Left lung (tissue), 10 donors: ENCODE results near the gene PGF. TPM values are rescaled to one million over a fixed set of nuclear protein-coding genes. Genes with fewer than 3 reads are reported as not detected.
A peak's percentile ranks its signal among the peaks of the same experiment; 100 is the strongest.
"Not testable (repeated sequence)": the region's sequence is repeated elsewhere in the genome, so short reads cannot be mapped to it uniquely, and the experiment has no call there.

ENCODE experiments used
- ATAC-seq: fragments of 200-7000 bp; cut with Tn5 transposase; one replicate; pipeline ENCODE4 v1.9.1; 2020; ENCODE audit warnings: moderate library complexity
- DNase-seq, 4 donors: peaks; one replicate each; pipeline ENCODE4 v3.0.0-alpha.2; 2013 to 2020
- H3K27ac ChIP-seq, 2 donors: fragments of 200-600 bp; sonication (generic) in 1 of 2; one replicate each; pipeline versions ENCODE4 v1.5.0 to v1.8.0; 2020 to 2021
- H3K27me3 ChIP-seq, 2 donors: fragments of 200-600 bp; sonication (generic) in 1 of 2; one replicate each; pipeline versions ENCODE4 v1.5.0 to v1.8.0; 2020 to 2021
- H3K36me3 ChIP-seq, 2 donors: fragments of 200-600 bp; sonication (generic) in 1 of 2; one replicate each; pipeline versions ENCODE4 v1.5.0 to v1.8.0; 2020 to 2021
- H3K4me1 ChIP-seq, 2 donors: fragments of 200-600 bp; one replicate each; pipeline ENCODE4 v1.8.0; 2021
- H3K4me3 ChIP-seq, 2 donors: fragments of 200-600 bp; sonication (generic) in 1 of 2; one replicate each; pipeline versions ENCODE4 v1.5.0 to v1.8.0; 2020 to 2021; ENCODE audit warnings: mild to moderate bottlenecking in 1 of 2
- H3K9me3 ChIP-seq, 2 donors: fragments of 200-600 bp; sonication (generic) in 1 of 2; one replicate each; pipeline versions ENCODE4 v1.5.0 to v1.8.0; 2020 to 2021
- intact Hi-C, 2 donors: fragments of 100-400 bp; cut with DNase I; formaldehyde crosslinking; loops; one replicate each; pipeline versions ENCODE4 v1.11.2 to v1.14.2; 2022
- polyA plus RNA-seq, 6 donors: library from polyadenylated mRNA; unstranded; fragments of 120-200 nt; gene quantifications; one replicate each; pipeline ENCODE4 v1.2.1, GENCODE V29; 2013; ENCODE audit not compliant: insufficient read length in 6 of 6
- total RNA-seq, 2 donors: library from RNA; stranded (reverse); fragmentation: NEBNext Ultra II Directional; extraction: Animal tissue kit (Norgen Biotek cat#: 25700); gene quantifications; one replicate each; pipeline ENCODE4 v1.2.1, GENCODE V29; 2021
- TF ChIP-seq, protein P1 (sequence below), 2 donors: fragments of 200-600 bp; sonication (generic) in 1 of 2; IDR thresholded peaks; one replicate each; pipeline versions ENCODE4 v1.5.0 to v1.8.0; 2021; ENCODE audit warnings: antibody characterized with exemption in 2 of 2
- donor health status: DM: no; HTN: yes; CAD: no.
- donor health status: DM: no; HTN: no; CAD: no.

The PGF gene
- total and polyA plus RNA-seq, 8 donors = 3.4 to 18.6 (median 13.2) TPM

GRCh38 chr14:75001899-75002298 is 46.5 kb upstream of the PGF start:
- TF ChIP-seq, protein P1, sequence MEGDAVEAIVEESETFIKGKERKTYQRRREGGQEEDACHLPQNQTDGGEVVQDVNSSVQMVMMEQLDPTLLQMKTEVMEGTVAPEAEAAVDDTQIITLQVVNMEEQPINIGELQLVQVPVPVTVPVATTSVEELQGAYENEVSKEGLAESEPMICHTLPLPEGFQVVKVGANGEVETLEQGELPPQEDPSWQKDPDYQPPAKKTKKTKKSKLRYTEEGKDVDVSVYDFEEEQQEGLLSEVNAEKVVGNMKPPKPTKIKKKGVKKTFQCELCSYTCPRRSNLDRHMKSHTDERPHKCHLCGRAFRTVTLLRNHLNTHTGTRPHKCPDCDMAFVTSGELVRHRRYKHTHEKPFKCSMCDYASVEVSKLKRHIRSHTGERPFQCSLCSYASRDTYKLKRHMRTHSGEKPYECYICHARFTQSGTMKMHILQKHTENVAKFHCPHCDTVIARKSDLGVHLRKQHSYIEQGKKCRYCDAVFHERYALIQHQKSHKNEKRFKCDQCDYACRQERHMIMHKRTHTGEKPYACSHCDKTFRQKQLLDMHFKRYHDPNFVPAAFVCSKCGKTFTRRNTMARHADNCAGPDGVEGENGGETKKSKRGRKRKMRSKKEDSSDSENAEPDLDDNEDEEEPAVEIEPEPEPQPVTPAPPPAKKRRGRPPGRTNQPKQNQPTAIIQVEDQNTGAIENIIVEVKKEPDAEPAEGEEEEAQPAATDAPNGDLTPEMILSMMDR (IDR thresholded peaks at IDR 0.05) = no peak
- no peaks in the 10 kb centered on the region for H3K9me3 ChIP-seq
- H3K27ac ChIP-seq = peak overlapping the region; percentile 86 to 88
- ATAC-seq (no peak), DNase-seq (no peak)
- peaks cover 0 to 22% of the 10 kb centered on the region in 2 donors for H3K36me3 ChIP-seq
- H3K4me3 ChIP-seq = peak overlapping the region; percentile 92 to 94
- intact Hi-C loops = no loop called here
- H3K27me3 ChIP-seq = no peaks in the 10 kb centered on the region
- peaks cover 10 to 23% of the 10 kb centered on the region in 2 donors for H3K4me1 ChIP-seq

GRCh38 chr14:75001261-75001660 is 45.9 kb upstream of the PGF start:
- Histone ChIP-seq H3K27ac (no peak overlapping the region), H3K36me3 (peaks cover 0 to 16% of the 10 kb centered on the region in 2 donors), H3K9me3 (peaks cover 0 to 3% of the 10 kb centered on the region in 2 donors), H3K27me3 (no peaks in the 10 kb centered on the region), H3K4me3 (no peak overlapping the region), H3K4me1 (peaks cover 10 to 23% of the 10 kb centered on the region in 2 donors)
- no peak for DNase-seq
- intact Hi-C loops = no loop called here
- no peak for ATAC-seq
- TF ChIP-seq, protein P1 (IDR thresholded peaks at IDR 0.05) = no peak

GRCh38 chr14:74995781-74996180 is 40.4 kb upstream of the PGF start:
- intact Hi-C loops, H3K4me1 ChIP-seq, H3K27ac ChIP-seq, ATAC-seq, H3K27me3 ChIP-seq, H3K36me3 ChIP-seq, H3K4me3 ChIP-seq, DNase-seq, H3K9me3 ChIP-seq: not testable (repeated sequence)

GRCh38 chr14:74994182-74994581 is 38.8 kb upstream of the PGF start:
- H3K27ac ChIP-seq, H3K36me3 ChIP-seq, ATAC-seq, DNase-seq, H3K4me3 ChIP-seq, H3K27me3 ChIP-seq, intact Hi-C loops, H3K4me1 ChIP-seq, H3K9me3 ChIP-seq: not testable (repeated sequence)

DNA sequence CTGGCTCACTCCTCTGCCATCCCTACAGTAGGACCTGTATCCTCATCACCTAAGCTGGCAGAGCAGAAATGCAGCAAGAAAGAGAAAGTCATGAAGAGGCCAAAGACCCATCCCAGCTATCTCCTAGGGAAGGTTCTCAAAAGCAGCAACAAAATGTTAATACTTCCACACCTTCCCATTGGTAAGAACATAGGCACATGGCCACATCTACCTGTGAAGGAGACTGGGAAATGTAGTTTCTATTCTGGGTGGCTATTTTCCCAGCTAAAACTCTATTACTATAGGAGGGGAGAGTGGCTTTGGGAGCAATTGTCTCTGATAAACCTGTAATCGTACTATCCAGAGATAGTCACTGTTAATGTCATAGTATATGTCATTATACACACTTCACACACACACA is 33.6 kb upstream of the PGF start:
- Histone ChIP-seq H3K27me3 (no peaks in the 10 kb centered on the region), H3K27ac (no peak overlapping the region), H3K36me3 (no peaks in the 10 kb centered on the region), H3K9me3 (no peaks in the 10 kb centered on the region), H3K4me1 (no peaks in the 10 kb centered on the region), H3K4me3 (no peak overlapping the region)
- no peak for DNase-seq
- intact Hi-C loops = no loop called here
- ATAC-seq = no peak
- TF ChIP-seq, protein P1 (IDR thresholded peaks at IDR 0.05) = no peak

DNA sequence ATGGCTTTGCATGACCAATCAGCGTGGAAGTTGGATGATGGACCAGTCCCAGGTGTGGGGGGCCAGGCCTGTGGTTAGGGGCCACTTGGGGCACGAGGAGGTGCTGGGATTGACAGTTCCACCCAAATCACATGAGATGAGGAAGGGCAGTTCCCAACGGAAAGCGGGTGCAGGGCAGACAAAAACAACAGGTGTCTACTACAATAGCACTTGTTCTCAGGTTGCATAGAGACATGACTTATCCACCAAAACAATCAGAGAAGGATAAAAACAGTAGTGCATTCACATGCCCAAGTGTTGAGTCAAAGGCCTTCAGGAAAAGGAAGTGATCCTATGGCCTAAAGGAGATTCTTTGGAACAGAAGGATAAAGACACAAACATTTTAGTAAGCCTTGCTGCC is 32.7 kb upstream of the PGF start:
- Histone ChIP-seq H3K4me3 (no peak overlapping the region), H3K36me3 (no peaks in the 10 kb centered on the region), H3K27me3 (no peaks in the 10 kb centered on the region), H3K9me3 (no peaks in the 10 kb centered on the region), H3K4me1 (no peaks in the 10 kb centered on the region), H3K27ac (no peak overlapping the region)
- TF ChIP-seq, protein P1 (IDR thresholded peaks at IDR 0.05) = no peak
- ATAC-seq (no peak), DNase-seq (no peak)
- intact Hi-C loops = no loop called here
